Kidney glomerular epithelial cell (primary cell): ENCODE data around the gene PGM2L1.
A peak's percentile ranks its signal among the peaks of the same experiment; 100 is the strongest.
"Not testable (repeated sequence)": the region's sequence is repeated elsewhere in the genome, so short reads cannot be mapped to it uniquely, and the experiment has no call there.

Source experiments
- DNase-seq: peaks from one replicate; lab custom pipeline; 2025; lab: John Stamatoyannopoulos, UW

The PGM2L1 gene

DNA sequence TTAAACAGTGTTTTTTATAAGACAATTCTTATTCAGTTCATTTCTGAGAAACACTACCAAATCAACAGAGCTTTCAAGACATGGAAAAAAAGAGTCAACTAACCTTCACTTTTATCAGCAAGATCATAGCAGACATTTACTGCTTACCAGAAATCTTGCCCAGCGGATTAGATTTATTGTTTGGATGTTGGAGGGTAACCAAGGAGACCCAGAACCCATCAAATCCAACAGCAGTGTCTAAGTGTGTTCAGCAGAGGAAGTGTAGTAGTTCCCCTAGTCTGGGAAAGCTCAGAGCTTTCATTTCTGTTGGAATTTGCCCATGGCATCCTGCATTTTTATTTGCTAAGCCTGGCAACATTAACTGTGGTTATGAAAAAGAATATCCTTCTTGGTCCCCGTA lies 2.4 kb upstream of the PGM2L1 start:
- no peak for DNase-seq

DNA sequence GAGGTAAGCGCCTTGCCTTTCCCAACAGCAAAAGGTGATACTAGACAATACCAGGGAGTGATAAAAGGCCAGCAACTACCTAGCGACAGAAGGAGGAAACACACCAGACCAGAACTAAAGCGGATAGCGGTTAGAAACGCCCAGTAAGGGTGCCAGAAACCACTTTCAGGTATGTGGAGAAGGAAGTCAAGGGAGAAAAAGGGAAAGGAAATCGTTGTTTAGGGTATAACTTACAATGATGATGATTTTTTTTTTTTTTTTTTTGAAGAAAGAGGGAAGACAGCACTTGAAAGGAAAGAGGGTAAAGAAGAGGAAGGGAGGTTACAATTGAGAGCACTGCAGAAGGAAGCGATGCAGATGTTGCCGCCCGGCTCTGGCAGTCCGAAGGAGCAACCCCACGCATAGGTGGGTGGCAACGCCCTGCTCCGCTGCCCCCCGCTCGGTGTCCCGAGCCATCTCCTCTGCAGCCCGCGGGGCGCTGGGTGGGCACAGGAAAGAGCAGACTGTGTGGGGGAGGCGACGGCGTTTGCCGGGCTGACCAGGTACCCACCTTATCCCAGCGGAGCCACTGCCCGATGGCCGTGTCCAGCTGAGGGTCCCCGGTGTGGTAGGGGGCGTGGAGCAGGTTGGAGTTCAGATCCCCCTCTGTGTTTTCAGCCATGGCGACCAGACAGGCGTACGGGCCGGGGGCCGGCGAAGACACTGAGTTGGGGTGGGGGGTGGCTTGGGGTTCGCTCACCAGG lies 561 bp downstream of the PGM2L1 start:
- DNase-seq = peak; percentile 85

DNA sequence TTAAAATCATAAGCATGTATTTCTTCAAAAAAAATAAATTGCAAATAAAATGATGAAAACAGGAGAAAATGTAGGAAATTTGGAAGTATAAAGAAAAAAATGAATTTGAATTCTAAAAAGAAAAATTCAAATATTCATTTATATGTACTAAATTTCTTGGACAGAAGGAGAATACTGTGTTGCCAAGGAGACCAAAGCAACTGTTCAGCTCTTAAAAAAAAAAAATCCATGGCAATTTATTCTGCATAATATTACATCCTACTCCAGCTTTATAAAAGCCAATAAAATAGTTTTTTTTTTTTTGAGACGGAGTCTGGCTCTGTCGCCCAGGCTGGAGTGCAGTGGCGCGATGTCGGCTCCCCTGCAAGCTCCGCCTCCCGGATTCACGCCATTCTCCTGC lies 6.0 kb downstream of the PGM2L1 start:
- no peak for DNase-seq

DNA sequence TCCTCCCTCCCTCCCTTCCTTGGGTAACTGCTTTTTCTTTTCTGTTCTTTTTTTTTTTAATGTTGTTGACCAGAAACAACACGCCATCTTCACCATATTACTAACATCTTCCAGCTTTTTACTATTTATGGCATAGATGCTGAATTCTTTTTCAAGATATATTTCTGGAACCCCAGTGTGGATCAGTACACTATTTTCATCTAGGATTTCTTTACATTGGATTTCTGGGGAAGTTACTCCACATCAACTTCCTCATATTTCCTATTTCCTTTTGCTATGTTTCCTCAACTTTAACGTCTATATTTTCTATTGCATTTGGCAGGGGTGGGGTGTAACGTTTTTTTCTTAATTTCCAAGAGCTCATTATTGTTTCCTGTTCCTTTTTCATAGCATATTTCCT lies 7.0 kb downstream of the PGM2L1 start:
- DNase-seq = no peak

DNA sequence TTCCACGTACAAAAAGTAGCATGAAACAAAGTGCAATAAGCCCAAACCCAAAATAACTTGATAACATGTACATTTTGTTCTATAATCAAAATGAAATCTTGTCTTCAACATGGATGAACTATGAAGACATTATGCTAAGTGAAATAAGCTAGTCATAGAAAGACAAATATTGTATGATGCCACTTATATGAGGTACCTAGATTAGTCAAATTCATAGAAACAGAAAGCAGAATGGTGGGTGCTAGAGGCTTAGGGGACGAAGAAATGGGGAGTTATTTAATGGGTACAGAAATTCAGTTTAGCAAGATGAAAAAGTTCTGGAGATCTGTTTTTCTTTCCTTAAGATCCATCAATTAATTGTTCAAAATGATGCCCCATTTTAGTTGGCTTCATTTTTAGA lies 7.5 kb downstream of the PGM2L1 start:
- DNase-seq = no peak

DNA sequence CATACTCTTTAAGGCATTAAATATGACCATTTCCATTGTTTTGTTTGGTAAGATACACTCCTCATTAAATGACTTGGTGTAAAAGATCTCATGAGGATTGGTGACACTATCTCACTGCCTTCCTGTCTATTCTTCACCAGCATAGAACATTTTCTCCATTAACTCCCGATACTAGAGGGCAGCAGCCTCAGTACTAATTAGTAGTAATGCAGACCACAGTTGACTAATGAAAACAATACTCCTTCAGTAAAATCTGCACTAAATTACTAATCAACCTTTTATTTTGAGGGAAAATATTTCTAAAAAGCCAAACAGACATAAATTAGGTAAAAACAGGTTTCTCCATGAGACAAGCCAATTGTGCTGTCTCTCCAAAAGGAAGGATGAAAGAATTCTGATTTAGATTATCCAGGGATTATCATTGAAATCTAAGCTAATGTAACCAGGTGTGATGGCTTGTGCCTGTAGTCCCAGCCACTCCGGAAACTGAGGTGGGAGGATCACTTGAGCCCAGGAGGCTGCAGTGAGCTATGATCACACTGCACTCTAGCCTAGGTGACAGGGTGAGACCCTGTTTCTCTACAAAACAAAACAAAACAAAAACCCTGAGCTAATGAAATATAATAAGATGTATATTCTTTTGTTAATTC lies 9.4 kb downstream of the PGM2L1 start:
- peak; percentile 34 for DNase-seq

DNA sequence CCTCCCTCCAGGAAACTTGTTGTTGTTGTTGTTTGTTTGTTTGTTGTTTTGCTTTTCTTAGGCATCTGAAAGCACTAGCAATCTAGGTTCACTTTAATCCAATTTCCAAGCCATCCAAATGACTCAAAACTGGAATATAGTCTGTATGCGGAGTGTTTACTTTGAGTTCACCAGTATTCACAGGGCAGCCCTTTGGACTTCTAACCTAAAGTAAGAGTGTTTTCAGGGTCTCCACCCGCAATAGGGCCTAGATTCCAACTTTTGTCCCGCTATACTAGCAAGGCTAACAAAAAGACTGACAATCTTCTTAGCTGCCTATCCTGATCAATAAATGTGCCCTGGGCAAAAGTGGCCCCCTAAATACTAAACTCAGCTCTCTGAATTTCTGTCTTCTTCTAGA lies 13.6 kb downstream of the PGM2L1 start:
- no peak for DNase-seq

DNA sequence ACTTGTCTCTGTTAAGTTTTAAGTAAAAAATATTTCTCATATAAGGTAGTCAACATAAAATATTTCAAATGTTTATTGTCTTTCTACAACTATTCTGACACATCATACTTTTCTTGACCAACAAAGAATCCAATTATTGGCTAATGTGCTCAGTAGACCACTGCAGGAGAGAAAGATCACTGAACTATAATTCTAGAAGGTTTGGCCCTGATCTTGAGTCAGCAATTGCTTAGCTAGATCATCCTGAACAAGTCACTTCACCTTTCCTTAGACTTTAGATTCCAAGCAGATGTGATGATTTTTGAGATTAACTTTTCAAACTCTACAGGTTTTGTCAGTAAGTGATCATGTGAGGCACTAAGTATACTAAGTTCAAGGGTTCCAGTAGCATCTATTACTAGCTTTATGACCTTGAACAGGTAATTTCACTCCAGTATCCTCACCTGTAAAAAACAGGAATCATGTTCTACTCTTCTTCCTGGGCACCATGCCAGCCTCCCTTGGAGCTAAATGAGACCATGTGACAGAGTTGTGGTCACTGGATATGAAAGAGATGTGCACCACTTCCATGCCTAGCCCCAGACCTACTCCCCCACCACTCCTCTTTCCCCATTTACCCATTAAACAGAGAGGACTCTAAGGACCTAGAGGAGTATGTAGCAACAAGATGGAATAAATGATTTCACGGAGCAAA lies 17.3 kb downstream of the PGM2L1 start:
- DNase-seq = no peak

DNA sequence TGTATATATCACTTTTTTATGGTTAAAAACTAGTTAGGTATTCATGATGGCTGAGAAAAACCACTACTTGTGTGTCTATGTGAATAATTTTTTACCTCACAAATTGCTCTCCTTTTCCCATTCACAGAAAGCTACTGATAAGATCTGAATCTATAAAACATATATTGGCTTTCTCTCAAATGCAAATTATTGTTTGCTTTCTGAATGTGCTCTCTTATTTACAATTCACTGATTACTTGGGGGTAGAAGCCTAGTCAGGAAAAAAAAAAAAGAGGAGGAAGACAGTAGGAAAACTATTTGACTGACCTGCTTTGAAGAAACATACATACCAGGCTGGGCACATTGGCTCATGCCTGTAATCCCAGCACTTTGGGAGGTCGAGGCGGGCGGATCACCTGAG lies 20.5 kb downstream of the PGM2L1 start:
- no peak for DNase-seq

DNA sequence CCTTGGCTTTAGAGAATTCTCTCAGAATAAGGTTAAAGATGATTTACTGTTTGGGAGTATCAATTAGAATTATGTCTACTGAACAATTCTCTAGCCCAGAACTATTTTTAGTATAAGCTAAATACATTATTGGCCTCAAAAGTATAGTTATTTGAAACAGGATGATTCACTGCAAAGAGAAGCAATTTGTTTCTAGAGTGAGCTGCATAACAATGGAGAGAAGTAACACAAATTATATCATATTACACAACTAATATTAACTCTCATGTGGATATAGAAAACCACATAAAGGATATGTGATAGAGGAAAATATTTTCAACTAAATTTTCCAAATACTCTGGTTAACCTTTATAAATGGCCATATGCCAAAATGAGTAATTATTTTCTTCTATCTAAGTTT lies 24.9 kb downstream of the PGM2L1 start:
- DNase-seq = no peak

DNA sequence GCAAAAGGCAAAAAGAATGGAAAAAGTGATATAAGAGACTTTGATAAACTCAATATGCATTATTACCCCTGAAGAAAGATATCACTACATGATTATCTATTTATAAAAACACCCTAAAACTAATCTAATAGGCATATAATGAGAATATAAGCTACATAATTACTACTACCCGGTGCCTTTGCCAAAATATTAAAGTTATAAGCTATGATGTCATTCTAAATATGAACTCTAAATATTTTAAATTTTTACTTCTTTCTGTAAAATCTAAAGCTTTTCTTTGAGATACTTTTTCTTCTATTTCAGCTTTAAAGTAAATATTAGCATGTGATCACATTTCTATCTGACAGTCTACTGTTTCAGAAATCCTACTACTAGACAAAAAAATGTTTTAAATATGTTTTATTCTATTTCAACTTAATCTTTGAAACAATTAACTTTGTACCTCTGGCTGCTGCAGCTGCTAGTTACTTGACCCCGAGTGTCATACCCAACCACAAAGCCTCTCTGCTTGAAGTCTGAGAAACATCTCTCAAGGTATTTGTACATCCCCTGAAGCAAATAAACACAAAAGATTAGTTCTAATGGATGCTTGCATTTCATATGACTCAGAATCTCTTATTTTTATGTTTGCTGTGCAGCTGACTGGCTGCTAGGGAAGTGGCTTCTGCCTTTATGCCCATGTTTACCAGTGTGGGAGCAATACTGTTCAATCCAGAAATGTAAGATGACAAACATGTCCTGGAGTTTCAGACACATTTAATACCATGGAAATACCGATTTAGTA lies 26.8 kb downstream of the PGM2L1 start:
- no peak for DNase-seq

DNA sequence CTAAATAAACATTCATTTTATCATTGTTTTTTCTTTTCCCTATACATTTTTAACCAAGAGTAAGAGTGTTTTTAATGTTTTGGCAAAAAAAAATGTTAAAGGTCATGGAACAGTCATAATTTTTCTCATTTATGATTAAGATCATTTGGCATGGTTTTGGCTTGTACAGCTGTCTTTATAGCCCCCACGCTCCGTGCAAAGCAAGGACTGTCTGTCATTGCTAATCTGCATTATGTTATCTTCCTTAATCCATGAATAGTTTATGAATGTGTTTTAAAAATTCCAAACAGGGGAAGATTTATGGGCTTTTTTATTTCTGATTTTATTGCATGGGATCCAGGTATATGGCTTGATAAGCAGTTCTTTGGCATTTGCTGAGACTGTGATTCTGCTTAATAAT lies 28.1 kb downstream of the PGM2L1 start:
- DNase-seq = no peak

DNA sequence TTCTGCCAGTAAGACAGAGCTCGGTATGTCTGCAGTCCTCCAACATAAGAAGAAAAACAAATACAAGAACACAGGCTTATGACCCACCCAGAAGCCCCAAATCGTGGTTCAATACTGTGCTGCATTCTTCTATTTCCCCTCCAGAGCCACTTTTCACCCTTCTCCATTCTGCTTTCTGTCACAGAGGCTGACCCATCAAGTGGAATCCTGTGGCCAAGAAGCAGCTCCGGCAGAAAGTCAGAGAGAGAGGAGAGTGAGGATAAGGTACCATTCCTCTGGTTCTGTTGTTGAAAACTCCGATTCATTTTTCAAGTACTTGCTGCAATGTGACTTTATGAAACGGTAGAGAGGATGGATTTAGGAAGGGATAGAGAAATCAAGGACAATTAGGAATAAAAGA lies 30.4 kb downstream of the PGM2L1 start:
- no peak for DNase-seq

DNA sequence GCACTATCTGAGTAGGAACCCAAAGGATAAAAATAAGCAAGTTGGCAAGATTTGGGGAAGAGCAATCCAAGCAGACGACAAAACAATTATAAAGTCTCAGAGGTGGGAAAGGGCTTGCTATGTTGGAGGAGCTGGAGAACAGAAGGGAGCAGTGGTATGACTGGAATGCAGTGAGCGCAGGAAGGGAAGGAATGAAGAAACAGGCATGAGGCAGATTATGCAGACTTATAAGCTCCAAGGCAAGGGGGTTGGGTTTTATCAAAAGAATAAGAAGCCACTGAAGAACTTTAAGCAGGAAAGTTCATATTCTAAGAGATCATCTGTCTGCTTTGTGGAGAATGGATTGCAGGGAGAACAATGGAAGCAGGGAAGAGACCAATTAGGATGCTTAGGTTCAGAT lies 31.7 kb downstream of the PGM2L1 start:
- DNase-seq = peak; percentile 58

DNA sequence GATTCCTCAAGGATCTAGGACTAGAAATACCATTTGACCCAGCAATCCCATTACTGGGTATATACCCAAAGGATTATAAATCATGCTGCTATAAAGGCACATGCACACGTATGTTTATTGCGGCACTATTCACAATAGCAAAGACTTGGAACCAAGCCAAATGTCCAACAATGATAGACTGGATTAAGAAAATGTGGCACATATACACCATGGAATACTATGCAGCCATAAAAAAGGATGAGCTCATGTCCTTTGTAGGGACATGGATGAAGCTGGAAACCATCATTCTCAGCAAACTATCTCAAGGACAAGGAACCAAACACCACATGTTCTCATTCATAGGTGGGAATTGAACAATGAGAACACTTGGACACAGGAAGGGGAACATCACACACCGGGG lies 32.4 kb downstream of the PGM2L1 start:
- DNase-seq = not testable (repeated sequence)

DNA sequence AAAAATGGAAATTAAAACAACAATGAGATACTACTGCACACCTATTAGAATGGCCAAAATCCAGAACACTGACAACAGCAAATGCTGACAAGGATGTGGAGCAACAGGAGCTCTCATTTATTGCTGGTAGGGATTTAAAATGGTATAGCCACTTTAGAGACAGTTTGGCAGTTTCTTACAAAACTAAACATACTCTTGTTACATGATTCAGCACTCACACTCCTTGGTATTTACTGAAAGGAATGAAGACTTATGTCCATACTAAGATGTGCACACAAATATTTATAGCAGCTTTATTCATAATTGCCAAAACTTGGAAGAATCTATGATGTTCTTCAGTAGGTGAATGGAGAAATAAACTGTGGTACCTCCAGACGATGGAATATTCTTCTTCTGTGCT lies 40.8 kb downstream of the PGM2L1 start:
- DNase-seq = no peak

DNA sequence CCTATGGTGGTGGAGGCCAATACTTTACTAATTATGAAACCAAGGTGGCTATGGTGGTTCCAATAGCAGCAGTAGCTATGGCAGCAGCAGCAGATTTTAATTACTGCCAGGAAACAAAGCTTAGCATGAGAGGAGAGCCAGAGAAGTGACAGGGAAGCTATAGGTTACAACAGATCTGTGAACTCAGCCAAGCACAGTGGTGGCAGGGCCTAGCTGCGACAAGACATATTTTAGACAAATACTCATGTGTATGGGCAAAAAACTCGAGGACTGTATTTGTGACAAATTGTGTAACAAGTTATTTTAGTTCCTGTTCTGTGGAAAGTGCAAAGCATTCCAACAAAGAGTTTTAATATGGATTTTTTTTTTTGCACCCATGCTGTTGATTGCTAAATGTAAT lies 42.6 kb downstream of the PGM2L1 start:
- DNase-seq = no peak

DNA sequence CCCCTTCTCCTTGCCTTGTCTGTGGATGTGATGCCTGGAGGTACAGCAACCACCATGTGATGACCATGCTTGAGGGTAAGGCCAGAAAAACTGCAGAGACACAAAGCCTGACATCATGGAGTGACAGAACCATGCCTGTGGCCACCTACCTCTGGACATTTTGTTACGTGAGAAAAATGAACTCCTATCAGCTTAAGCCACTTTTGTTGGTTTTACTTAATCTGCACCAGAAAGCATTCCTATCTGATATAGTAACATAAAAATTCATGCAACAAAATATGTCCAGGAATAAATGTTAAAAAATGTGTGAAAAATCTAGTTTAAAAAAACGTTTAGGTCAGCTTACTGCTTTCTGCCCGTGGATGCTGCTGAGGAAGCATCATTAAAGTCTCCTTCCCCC lies 44.2 kb downstream of the PGM2L1 start:
- DNase-seq = no peak

DNA sequence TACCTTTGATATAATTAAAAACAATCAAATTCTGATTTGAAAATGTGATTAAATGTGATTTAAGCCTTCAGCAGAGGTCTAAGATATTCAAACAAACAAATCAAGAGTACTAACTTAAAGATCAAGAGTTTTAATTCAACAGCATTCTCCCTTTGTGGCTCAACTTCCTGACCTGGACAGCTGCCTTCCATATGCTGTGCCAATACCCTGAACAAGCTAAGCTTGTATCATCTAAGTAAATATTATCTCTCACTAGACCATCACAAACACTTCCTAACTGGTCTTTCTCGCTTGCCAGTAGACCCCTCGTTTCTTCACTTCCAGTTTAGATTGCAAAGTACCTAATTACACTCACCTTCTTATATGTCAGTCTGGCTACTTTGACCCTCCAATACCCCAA lies 50.9 kb downstream of the PGM2L1 start:
- no peak for DNase-seq

DNA sequence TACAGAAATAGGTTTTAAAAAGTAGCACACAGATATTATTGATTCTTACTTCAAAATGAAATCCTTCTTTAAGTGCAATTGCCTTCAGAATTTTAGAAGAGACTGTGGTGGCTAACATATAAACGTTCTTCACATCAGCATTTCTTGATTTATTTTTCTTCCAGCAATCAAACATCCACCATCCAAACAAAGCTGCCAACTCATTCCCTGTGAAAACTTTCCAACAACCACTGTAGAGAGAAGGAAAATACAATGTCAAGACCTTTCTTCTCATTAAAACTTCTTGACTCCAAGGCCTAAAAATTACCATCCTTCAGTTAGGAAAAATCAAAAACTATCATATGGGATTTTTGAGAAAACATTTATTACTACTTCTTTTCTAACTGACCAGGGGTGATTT lies 52.8 kb downstream of the PGM2L1 start:
- no peak for DNase-seq

DNA sequence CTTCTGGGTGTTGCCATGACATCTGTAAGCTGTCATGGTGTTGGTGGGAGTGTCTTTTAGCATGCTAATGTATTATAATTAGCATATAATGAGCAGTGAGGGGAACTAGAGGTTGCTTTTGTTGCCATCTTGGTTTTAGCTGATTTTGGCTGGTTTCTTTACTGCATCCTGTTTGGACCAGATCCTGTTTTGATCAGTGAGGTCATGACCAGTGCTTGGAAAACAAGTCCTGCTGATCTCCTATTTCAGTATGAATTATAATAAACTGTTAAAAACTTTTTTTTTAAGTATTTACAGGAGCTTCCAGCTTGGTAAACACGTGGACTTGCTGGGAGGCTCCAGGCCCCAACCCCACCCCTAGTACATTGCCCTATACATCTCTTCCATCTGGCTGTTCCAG lies 56.3 kb downstream of the PGM2L1 start:
- DNase-seq = no peak

DNA sequence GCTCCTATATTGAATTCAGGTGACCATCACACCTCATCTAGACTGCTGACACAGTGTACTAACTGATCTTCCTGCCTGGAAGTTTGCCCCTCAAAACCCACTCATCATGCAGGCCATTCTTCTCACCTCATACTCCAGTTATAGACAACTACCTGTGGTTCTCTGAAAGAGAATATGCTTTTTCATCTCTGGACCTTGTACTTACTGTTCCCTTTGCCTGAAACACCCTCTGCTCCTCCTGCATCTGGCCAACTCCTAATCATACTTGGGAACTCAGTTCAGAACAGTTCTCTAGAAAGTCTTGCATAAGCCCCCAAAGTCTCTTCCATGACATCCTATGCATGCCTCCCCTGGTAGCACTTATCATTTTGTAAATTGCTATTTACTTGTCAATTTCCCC lies 58.6 kb downstream of the PGM2L1 start:
- no peak for DNase-seq

DNA sequence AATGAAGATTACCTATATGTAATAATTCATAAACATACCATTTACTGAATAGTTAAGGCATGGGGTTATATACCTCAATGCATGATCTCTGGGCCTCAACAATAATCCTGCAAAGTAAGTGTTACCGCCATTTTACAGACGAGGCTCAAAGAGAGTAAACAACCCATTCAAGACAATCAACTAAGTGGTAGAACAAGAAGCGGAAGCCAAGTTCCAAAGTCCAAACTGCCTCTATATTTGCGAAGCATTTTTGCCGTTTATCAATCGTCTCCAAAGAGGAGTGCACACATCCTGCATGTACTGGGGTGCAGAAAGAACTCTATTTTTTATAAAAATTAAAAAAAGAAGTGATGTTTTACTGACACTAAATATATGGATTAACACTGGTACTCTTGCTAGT lies 59.3 kb downstream of the PGM2L1 start:
- DNase-seq = no peak
